GM18907 (cell line): ENCODE measurements around the gene AP5M1.
"Not testable (repeated sequence)": the region's sequence is repeated elsewhere in the genome, so short reads cannot be mapped to it uniquely, and the experiment has no call there.

Experiments used
- ATAC-seq: cut with Tn5 transposase; IDR thresholded peaks from one replicate; pipeline ENCODE4 v1.9.1; 2021; ENCODE audit warnings: mild to moderate bottlenecking, moderate library complexity; ENCODE audit not compliant: unreplicated experiment

AP5M1 gene, protein sequence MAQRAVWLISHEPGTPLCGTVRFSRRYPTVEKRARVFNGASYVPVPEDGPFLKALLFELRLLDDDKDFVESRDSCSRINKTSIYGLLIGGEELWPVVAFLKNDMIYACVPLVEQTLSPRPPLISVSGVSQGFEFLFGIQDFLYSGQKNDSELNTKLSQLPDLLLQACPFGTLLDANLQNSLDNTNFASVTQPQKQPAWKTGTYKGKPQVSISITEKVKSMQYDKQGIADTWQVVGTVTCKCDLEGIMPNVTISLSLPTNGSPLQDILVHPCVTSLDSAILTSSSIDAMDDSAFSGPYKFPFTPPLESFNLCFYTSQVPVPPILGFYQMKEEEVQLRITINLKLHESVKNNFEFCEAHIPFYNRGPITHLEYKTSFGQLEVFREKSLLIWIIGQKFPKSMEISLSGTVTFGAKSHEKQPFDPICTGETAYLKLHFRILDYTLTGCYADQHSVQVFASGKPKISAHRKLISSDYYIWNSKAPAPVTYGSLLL

DNA sequence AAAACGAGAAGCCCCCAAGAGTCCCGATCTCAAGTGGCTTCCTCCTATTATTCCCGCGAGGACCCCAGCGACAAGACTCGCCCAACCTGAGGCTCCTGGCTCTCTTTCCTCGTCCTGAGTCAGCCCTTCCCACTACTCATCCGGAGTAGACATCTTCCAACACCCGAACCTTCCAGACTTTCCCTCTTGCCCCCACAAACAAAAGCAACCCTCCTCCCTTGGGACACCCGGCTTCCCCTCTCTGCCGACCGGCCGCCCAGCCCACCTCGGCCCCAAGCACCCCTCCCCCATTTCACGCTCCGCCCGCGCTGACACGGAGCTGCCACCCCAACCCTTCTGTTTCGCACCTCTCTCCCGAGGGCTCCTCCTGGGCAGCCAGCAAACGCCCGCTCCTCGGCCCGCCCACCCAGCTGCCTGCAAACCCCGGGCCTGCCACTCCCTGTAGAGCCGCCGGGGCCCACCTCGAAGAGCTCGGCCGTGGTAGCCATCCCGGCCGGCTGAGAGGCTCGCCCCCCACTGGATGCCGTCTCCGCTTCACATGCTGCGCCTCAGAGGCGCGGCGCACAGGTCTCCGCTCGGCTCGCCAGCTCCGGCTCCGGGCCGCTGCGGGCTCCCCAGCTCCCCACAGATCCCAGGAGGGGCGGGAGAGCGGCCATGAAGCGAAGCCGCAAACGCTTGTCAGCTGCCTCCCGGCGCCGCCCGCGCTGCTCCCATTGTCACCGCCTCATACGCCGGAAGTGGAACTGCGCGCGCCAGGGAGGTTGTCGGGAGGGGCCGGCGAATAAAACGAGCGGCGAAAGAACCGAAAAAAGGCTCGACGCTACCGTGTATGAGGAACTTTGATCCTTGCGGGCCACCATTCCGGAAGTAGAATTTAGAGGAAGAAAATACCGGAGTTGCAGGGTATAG lies at the start of gene AP5M1, which contains the start of gene EXOC5:
AP5M1 (plus strand) TSS at position 811 of the 909 bp plus-strand sequence. CDS start 344 bp downstream, outside the sequence.
EXOC5 (minus strand) TSS at position 745 of the 909 bp plus-strand sequence; CDS start at position 488, 257 bp downstream.
- peak; percentile 90 for ATAC-seq

DNA sequence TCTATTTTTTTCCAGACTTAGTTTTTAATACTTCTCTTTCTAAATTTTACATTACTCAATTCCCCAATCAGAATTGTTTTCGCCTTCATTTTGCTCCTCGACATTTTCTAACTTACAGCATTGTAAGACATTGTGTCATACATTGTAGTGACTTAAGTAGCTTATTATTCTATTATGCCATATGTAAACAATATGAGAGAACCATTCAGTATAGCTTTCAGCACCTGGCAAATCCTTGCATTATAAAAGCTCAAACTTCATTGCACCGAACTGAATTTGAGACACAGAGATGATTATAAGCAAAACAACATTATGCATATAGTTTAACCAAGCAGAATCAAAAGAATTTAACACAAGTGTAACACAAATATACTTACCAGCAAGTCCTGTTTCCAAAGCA lies 46.8 kb upstream of the AP5M1 start:
- ATAC-seq, result no peak

DNA sequence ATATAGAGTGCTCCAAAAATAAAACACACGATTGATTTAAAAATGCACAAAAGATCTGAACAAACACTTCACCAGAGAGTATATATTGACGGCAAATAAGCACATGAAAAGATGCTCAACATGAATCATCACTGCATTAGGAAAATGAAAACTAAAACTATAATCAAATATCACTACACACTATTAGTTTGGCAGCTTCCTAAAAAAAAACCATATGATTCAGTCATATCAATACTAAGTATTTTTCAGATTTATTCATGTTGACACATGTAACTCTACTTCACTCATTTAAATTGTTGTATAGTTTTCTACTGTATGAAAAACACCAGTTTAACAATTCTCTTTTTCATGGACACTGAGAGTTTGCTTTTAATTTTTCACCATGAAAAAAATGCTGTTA lies 41.7 kb upstream of the AP5M1 start:
- ATAC-seq, result no peak

DNA sequence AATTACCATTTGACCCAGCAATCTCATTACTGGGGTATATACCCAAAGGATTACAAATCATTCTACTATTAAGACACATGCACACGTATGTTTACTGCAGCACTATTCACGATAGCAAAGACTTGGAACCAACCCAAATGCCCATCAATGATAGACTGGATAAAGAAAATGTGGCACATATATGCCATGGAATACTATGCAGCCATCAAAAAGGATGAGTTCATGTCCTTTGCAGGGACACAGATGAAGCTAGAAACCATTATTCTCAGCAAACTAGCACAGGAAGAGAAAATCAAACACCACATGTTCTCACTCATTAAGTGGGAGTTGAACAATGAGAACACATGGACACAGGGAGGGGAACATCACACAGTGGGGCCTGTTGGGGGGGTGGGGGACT lies 40.5 kb upstream of the AP5M1 start:
- ATAC-seq, result not testable (repeated sequence)

DNA sequence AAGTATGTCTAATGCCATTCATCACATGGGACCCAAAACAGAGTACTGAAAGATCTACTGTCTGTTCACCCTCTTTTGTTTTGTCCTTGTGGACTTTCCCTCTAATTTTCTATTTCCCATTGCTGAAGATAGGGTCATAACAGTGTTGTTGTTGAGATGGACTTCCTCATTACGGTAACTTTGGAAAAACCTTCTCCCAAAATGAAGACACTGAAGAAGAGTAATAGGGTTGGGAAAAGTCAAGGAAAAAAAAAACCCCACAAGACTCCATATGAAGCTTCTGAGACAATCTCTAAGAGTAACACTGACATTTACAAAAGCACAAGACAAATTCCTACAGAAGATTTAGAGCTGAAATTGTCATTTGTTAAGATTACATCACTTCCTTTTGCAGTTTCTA lies 36.8 kb upstream of the AP5M1 start:
- ATAC-seq, result no peak

DNA sequence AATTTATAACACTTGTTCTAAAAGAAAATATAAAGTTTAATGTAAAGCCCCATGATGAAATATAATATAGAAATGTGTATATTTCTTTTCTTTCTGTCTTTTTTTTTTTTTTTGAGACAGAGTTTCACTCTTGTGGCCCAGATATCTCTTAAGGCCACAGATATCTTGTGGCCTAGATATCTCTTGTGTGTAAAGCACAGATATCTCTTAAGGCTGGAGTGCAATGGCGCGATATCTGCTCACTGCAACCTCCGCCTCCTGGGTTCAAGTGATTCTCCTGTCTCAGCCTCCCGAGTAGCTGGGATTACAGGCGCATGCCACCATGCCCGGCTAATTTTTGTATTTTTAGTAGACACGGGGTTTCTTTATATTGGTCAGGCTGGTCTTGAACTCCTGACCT lies 28.7 kb upstream of the AP5M1 start:
- not testable (repeated sequence) for ATAC-seq

DNA sequence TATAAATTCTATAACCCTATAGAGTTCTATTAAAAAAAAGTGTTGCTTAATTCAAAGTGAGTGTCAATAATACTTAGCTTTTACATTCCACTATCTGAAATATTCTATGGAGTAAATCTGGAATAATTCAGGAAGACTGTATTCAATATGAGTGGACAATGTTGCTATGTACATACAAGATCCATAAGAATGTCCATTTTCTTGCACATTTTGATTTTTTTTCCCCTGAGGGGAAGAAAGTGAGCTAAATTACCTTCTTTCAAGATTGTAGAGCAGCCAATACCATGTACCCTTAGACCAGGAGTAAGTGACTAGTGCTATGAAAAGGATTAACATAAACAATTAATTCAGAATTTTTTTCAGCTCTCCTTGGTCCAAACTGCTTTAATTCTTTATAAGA lies 25.5 kb upstream of the AP5M1 start:
- ATAC-seq, result no peak

DNA sequence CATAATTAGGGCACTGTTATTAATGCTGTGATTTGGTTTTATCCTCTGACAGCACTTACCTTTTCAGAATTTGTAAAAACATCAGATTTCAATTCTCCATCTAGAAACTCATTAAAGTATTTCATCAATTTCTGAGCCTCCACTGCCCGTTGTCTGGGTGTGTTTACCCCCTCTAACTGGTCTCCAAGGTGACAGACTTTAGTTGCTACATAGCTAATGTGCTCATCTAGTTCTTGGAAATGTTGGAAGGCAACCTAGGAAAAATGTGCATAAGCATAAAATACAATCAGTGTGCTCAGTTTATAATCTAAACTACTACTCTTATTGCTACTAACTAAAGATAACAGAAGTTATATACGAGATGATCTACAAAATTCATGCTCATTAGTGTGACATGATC lies 24.7 kb upstream of the AP5M1 start:
- no peak for ATAC-seq

DNA sequence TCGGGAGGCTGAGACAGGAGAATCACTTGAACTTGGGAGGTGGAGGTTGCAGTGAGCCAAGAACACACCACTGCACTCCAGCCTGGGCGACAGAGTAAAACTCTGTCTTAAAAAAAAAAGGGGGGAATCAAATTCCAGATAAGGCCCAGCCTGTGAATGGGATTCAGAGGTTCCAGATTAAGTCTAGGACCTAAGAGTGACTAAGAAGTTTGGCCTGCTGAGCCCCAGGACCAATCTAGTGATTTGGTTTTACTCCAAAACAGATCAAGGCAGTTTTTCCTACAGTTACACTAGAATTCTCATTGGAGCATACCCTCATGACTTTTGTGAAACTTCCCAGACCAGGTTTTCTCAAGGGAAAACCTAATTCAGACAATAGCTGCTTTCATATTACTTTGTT lies 22.8 kb upstream of the AP5M1 start:
- ATAC-seq, result no peak

DNA sequence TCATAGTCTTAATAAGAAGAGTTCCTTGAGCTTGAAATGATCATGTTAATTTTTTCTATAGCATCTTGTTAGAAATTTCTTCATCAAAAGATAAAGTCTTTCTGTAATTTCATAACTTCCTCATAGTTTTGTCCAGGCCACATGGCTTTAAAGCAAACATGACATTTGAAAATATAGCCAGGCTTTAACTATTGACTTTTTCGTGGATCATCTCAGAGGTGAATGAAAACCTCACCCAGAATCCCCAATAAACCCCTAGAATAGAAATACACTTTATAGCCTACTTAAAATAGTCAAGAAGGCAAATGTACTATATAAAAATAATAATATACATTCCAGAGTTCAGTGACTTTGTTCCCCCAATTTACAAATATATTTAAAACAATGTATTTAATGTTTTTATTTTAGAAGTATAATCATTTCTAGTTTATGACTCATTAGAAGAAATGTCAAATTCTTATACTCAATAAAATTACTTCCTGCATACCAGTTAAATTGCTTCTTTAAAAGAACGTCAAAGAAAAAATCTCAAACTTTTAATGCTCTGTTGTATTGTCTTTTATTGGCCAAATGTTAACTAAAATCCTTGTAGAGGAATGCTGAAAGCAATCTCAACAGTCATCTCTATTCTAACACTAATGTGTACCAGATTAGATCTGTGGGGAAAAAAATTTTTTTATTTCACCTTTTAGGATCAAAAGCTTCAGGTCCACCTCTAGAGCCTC lies 21.7 kb upstream of the AP5M1 start:
- no peak for ATAC-seq

DNA sequence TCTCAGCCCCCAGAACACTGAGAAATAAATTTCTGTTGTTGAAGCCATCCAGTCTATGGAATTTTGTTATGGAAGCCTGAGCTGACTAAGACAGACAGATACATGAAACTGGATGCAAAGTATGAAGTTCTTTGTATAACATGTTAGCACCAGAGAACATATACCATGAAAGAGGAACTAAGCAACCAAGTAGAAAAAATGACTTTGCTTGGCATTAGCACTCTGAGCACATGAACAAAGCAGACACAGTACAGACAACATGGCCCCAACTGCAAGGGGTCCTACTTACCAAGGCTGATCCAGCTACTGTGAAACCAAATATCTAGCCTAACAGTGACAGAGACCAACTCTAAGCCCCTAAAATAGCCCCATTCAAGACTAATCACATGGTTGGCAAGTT lies 13.9 kb upstream of the AP5M1 start:
- ATAC-seq, result no peak

DNA sequence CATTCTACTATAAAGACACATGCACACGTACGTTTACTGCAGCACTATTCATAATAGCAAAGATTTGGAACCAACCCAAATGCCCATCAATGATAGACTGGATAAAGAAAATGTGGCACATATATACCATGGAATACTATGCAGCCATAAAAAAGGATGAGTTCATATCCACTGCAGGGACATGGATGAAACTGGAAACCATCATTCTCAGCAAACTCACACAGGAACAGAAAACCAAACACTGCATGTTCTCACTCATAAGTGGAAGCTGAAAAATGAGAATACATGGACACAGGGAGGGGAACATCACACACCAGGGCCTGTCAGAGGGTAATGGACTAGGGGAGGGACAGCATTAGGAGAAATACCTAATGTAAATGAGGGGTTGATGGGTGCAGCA lies 10.6 kb upstream of the AP5M1 start:
- ATAC-seq, result not testable (repeated sequence)

DNA sequence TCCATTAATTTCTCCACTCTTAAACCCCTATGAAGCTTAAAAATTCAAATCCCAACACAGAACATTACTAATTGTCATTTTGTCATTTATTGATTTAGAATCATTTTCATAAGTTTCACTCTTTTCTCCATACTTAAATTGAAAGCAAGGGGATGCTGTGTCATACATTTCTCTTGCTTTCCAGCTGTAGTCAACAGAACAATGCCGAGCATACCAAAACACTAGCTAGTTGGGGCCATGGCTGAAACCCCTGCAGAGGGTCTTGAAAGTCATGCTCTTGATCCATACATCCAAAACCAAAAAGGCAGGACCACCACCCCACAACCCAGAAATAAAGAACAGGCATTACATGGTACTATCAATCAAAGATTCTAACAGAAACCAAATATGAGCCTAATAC lies 9.1 kb upstream of the AP5M1 start:
- ATAC-seq, result no peak

DNA sequence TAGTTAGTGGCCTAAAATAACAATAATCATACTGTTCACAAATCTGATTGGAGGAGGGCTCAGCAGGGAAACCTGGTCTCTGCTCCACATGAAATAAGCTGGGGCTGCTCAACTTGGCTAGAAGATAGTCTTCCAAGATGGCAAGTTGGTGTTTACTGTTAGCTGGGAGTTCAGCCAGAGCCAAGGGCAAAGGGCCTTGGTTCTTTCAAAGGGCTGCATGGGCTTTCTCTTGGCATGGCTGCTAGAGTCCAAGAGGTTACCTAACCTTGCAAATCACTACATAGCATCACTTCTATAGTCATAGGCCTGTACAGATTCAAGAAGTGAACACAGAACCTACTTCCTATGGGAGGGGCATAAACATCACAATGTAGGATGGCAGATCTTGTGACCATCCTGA lies 7.2 kb upstream of the AP5M1 start:
- no peak for ATAC-seq

DNA sequence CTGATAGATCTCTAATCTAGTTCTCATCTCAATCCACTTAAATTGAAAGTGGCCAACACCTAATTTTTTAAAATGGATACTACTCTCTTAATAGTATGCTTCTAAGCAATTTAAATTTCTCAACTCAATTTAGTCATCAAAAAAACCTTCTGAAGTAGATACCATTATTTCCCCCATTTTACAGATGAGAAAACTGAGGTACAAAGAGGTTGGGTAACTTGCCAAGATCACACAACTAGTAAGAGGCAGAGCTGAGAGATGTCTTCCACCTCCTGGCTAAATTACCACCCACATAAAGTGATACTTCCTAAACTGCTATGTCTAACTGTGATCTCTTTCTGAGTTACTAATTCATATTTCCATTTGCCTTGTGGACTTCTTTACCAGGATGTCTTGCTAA lies 6.7 kb upstream of the AP5M1 start:
- ATAC-seq, result no peak

DNA sequence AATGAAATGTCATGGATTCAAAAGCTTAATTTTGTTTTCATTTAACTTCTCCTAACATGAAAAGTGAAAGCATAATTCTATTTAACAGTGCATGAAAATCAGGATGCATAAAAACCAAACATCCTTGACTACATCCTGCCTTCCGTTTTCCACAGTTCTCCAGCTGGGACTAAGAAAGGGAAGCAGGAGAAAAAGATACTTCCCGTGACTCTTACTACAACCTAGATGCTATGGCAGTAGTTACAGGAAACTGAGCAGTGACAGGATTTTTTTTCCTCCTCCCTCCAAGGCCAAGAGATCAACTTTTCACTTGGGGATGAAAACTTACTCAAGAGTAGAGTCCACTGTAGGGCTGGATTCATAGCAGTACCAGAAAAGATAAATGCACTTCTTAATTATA lies 2.7 kb upstream of the AP5M1 start:
- no peak for ATAC-seq

DNA sequence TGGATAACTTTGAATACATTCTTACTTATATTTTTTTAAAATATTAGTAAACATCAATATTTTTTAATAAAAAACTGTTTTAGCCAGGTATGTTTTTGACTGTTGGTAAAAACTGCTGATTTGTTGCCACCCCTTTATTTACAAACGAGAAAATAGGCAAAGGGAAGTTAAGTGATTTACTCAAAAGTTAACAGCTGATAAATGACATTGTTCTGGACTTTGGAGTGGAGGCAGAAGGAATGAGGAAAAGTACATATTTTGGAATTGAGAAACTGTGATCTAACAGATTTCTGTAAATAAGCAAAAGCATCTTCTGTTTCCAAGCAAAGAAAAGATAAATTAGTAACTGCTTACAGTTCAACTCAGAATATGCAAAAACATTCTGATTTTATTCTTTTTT lies 4.5 kb downstream of the AP5M1 start:
- no peak for ATAC-seq

DNA sequence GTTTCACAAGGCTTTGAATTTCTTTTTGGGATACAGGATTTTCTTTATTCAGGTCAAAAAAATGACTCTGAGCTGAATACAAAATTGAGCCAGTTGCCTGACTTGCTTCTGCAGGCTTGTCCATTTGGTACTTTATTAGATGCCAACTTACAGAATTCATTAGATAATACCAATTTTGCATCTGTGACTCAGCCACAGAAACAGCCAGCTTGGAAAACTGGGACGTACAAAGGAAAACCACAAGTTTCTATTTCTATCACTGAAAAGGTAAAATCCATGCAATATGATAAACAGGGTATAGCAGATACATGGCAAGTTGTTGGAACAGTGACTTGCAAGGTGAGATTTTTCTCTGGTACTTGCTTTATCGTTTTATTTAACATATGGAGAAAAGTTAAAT lies 5.8 kb downstream of the AP5M1 start:
- no peak for ATAC-seq

DNA sequence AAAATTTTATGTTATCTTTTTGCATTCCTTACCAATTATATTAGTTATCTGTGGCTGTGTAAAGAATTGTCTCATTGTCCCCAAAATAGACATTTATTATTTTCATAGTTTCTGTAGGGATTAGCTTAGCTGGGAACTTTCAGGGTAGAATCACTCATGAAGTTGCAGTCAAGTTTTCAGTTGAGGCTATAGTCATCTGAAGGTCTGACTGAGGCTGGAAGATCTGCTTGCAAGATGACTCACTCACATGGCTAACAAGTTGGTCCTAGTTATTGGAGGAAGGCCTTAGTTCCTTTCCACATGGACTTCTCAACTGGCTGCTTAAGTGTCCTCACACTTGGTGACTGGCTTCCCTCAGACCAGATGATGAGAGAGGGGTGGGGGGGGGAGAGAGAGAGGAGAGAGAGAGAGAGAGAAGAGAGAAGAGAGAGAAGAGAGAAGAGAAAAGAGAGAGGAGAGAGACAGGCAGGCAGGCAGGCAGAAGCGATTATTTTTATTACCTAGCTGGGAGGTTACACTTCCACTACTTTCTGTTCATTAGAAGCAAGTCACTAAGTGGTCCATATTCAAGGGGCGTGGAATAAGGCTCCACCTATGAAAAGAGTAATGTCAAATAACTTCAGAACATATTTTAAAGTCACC lies 6.4 kb downstream of the AP5M1 start:
- no peak for ATAC-seq

DNA sequence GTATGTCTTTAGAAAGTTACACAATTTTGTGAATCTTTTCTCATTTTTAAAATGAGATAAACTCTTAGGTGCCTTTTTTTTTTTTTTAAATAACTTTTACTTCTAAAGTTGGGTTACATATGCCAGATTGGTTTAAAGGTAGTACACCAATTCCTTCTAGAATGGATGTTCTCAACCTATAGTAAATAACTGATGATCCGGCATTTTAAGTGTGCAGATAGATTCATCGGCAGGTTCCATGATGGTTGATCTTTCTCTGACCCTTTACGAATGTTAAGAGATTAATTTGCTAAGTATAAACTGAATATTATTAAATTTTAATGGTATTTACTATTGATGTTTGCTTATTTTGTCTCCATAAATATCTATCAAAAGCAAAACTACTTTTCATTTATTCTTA lies 8.3 kb downstream of the AP5M1 start:
- no peak for ATAC-seq

DNA sequence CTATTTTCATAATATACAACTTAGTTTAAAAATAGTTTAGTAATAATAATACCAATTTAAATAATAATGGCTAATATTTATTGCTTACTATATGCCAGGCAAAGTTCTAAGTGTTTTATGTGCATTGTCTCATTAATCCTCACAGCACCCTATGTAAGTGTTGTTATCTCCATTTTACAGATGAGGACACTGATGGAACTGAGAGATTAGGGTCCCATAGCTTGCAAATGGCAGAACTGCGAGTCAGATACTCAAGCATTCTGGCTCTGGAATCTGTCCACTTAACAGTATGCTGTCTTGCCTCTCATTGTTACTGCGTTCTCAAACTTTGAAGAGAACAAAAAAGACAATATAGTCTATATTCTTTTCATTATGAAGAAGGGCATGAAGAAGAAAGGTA lies 19.0 kb downstream of the AP5M1 start:
- no peak for ATAC-seq
